ENCODE data around the gene TMPRSS13.

GRCh38 chr11:117871784-117872183 is 57.4 kb downstream of the TMPRSS13 start:
- TF ChIP-seq CTCF (IDR thresholded peaks at IDR 0.05) = no peak
- no peak for TF ChIP-seq EP300 (IDR thresholded peaks at IDR 0.05; ENCODE audit: low read depth)

All from transverse colon (tissue), 3 donors.